WTC11 (cell line): ENCODE results near the gene DCTPP1. TPM values are rescaled to one million over a fixed set of nuclear protein-coding genes. Genes with fewer than 3 reads are reported as not detected.
"Not testable (repeated sequence)": the region's sequence is repeated elsewhere in the genome, so short reads cannot be mapped to it uniquely, and the experiment has no call there.

Experiments
- ATAC-seq: fragments of 200-7000 bp; cut with Tn5 transposase; 2 replicates; pipeline ENCODE4 v1.10.0; 2021; ENCODE audit warnings: mild to moderate bottlenecking, moderate library complexity
- CTCF ChIA-PET: fragments of 300-600 bp; sonication (Branson Sonifier 250); formaldehyde crosslinking; loops from one replicate; lab custom pipeline; 2021; ENCODE audit warnings: antibody characterized with exemption; lab: Charles Lee
- POLR2A ChIA-PET: fragments of 350-600 bp; sonication (Branson Sonifier 250); formaldehyde crosslinking; loops from one replicate; lab custom pipeline; 2021; ENCODE audit warnings: antibody characterized with exemption; lab: Charles Lee
- DNase-seq: peaks from one replicate; pipeline ENCODE4 v3.0.0; 2021; ENCODE audit warnings: low spot score
- H3K27ac Mint-ChIP-seq: 2 replicates; pipeline ENCODE4 v1.8.0; 2021; ENCODE audit warnings: mixed read lengths
- H3K27me3 Mint-ChIP-seq: 2 replicates; pipeline ENCODE4 v1.8.0; 2021; ENCODE audit warnings: low read depth, mild to moderate bottlenecking, moderate library complexity, mixed read lengths
- H3K36me3 Mint-ChIP-seq: 2 replicates; pipeline ENCODE4 v1.8.0; 2021; ENCODE audit warnings: mixed read lengths
- H3K4me1 Mint-ChIP-seq: 2 replicates; pipeline ENCODE4 v1.8.0; 2022; ENCODE audit warnings: mixed read lengths
- H3K4me3 Mint-ChIP-seq: 2 replicates; pipeline ENCODE4 v1.8.0; 2021; ENCODE audit warnings: mild to moderate bottlenecking, moderate library complexity, mixed read lengths
- H3K9me3 Mint-ChIP-seq: 2 replicates; pipeline ENCODE4 v1.8.0; 2021; ENCODE audit warnings: mixed read lengths
- CREB1 ChIP-seq: sonication (generic); formaldehyde crosslinking; IDR thresholded peaks from 2 replicates; pipeline ENCODE4 v1.8.0; 2023; ENCODE audit warnings: mild to moderate bottlenecking, missing genetic modification reagents
- E2F1 ChIP-seq: sonication (generic); formaldehyde crosslinking; IDR thresholded peaks from 2 replicates; pipeline ENCODE4 v1.8.0; 2022; ENCODE audit warnings: mild to moderate bottlenecking, missing genetic modification reagents
- ELF4 ChIP-seq: sonication (generic); formaldehyde crosslinking; IDR thresholded peaks from 2 replicates; pipeline ENCODE4 v1.8.1; 2022; ENCODE audit warnings: low read depth, mild to moderate bottlenecking, moderate library complexity, missing genetic modification reagents
- ETV6 ChIP-seq: sonication (generic); formaldehyde crosslinking; IDR thresholded peaks from 2 replicates; pipeline ENCODE4 v1.8.1; 2022; ENCODE audit warnings: mild to moderate bottlenecking, missing genetic modification reagents
- GRHL2 ChIP-seq: fragments of 250-450 bp; sonication (Bioruptor Pico); IDR thresholded peaks from 2 replicates; pipeline ENCODE4 v1.8.0; 2022; ENCODE audit warnings: mild to moderate bottlenecking, moderate library complexity; ENCODE audit not compliant: insufficient replicate concordance, severe bottlenecking
- JUN ChIP-seq: sonication (generic); formaldehyde crosslinking; IDR thresholded peaks from 2 replicates; pipeline ENCODE4 v1.8.0; 2023; ENCODE audit warnings: mild to moderate bottlenecking, missing genetic modification reagents
- MXD4 ChIP-seq: fragments of 250-450 bp; sonication (Bioruptor Pico); IDR thresholded peaks from 2 replicates; pipeline ENCODE4 v1.8.0; 2021; ENCODE audit warnings: mild to moderate bottlenecking, moderate library complexity, borderline replicate concordance
- MYBL2 ChIP-seq: sonication (generic); formaldehyde crosslinking; IDR thresholded peaks from 2 replicates; pipeline ENCODE4 v1.8.1; 2023; ENCODE audit warnings: mild to moderate bottlenecking, moderate library complexity, missing genetic modification reagents
- NR2C2 ChIP-seq: sonication (generic); formaldehyde crosslinking; IDR thresholded peaks from 2 replicates; pipeline ENCODE4 v1.8.0; 2022; ENCODE audit warnings: mild to moderate bottlenecking, missing genetic modification reagents
- RORB ChIP-seq: fragments of 250-450 bp; sonication (Bioruptor Pico); IDR thresholded peaks from 2 replicates; pipeline ENCODE4 v1.9.0; 2021; ENCODE audit warnings: mild to moderate bottlenecking
- SMAD4 ChIP-seq: sonication (generic); formaldehyde crosslinking; IDR thresholded peaks from 2 replicates; pipeline ENCODE4 v1.8.0; 2022; ENCODE audit warnings: mild to moderate bottlenecking, missing genetic modification reagents
- ZNF138 ChIP-seq: sonication (generic); formaldehyde crosslinking; conservative IDR thresholded peaks from 2 replicates; pipeline ENCODE4 v1.8.1; 2022; ENCODE audit warnings: mild to moderate bottlenecking, moderate library complexity, missing genetic modification reagents
- total RNA-seq: library from RNA; stranded (reverse); gene quantifications from 3 replicates; pipeline ENCODE4 v1.2.3, GENCODE V29; 2021
- TF ChIP-seq, protein P1 (sequence below): sonication (generic); formaldehyde crosslinking; IDR thresholded peaks from 2 replicates; pipeline ENCODE4 v1.8.1; 2023; ENCODE audit warnings: mild to moderate bottlenecking, missing genetic modification reagents, moderate library complexity
- TF ChIP-seq, protein P2 (sequence below): sonication (generic); formaldehyde crosslinking; IDR thresholded peaks from 2 replicates; pipeline ENCODE4 v1.8.1; 2022; ENCODE audit warnings: mild to moderate bottlenecking, missing genetic modification reagents, moderate library complexity, borderline replicate concordance
- TF ChIP-seq, protein P3 (sequence below): sonication (generic); formaldehyde crosslinking; IDR thresholded peaks from 2 replicates; pipeline ENCODE4 v1.8.1; 2022; ENCODE audit warnings: low read depth, missing genetic modification reagents, borderline replicate concordance

Gene DCTPP1
- total RNA-seq, 1 experiment from 2014 or later: 70.5 TPM

GRCh38 chr16:30457743-30458560, 28.1 kb upstream of the DCTPP1 start (continued):
- TF ChIP-seq NR2C2 (CRISPR knock-in tag) (no peak), SMAD4 (CRISPR knock-in tag) (no peak), RORB (CRISPR knock-in tag) (no peak), JUN (CRISPR knock-in tag) (no peak)
- TF ChIP-seq, protein P1, sequence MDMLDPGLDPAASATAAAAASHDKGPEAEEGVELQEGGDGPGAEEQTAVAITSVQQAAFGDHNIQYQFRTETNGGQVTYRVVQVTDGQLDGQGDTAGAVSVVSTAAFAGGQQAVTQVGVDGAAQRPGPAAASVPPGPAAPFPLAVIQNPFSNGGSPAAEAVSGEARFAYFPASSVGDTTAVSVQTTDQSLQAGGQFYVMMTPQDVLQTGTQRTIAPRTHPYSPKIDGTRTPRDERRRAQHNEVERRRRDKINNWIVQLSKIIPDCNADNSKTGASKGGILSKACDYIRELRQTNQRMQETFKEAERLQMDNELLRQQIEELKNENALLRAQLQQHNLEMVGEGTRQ (CRISPR knock-in tag): no peak

DNA sequence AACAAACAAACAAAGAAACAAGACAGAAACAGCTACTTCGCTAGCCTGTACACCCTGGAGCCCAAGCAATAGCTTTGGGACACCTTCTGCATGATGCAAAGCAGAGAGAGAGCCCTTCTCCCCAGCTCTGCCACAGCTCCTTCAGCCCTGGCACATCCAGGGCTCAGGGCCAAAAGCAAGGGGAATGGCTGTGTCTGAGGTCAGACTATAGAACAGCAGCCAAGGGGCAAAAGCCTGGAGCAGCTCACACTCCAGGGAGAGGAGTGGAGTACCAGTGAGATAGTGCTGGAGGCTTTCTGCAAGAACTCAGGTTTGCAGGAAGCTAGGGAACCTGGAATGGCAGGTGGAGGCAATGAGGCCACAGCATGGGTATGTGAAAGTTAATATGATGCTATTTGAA, 27.4 kb upstream of the DCTPP1 start:
- Mint-ChIP-seq H3K9me3 (no peaks in the 10 kb centered on the region), H3K27ac (no peak overlapping the region), H3K4me1 (no peaks in the 10 kb centered on the region; the same call in 1 of the 2 replicates), H3K36me3 (no peaks in the 10 kb centered on the region)
- POLR2A ChIA-PET: no interaction called here
- ATAC-seq (no peak), DNase-seq (no peak)
- CTCF ChIA-PET: interaction anchor here (2.3 to 4.3 kb wide), 2 partner anchors 27 to 158 kb away, joined by 14 to 25 read pairs; partner anchors contain the start of gene DCTPP1
- no peak for TF ChIP-seq GRHL2
- TF ChIP-seq, all 79 proteins: peak for 0
- Mint-ChIP-seq H3K4me3 (no peak overlapping the region), H3K27me3 (no peaks in the 10 kb centered on the region; the same call in 1 of the 2 replicates)

GRCh38 chr16:30456302-30456701, 26.5 kb upstream of the DCTPP1 start:
- Mint-ChIP-seq H3K27ac (no peak overlapping the region), H3K27me3 (no peaks in the 10 kb centered on the region), H3K9me3 (no peaks in the 10 kb centered on the region), H3K36me3 (no peaks in the 10 kb centered on the region), H3K4me1 (no peaks in the 10 kb centered on the region; the same call in 1 of the 2 replicates), H3K4me3 (no peak overlapping the region)
- ChIA-PET CTCF (interaction anchor here (0.6 to 4.3 kb wide), 3 partner anchors 26 to 727 kb away, joined by 4 to 25 read pairs (median 14); partner anchors contain the start of gene DCTPP1), POLR2A (no interaction called here)
- ATAC-seq: no peak
- TF ChIP-seq, protein P2, sequence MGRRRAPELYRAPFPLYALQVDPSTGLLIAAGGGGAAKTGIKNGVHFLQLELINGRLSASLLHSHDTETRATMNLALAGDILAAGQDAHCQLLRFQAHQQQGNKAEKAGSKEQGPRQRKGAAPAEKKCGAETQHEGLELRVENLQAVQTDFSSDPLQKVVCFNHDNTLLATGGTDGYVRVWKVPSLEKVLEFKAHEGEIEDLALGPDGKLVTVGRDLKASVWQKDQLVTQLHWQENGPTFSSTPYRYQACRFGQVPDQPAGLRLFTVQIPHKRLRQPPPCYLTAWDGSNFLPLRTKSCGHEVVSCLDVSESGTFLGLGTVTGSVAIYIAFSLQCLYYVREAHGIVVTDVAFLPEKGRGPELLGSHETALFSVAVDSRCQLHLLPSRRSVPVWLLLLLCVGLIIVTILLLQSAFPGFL (CRISPR knock-in tag): no peak
- TF ChIP-seq ETV6 (no peak), MXD4 (no peak), MYBL2 (CRISPR knock-in tag) (no peak), ELF4 (CRISPR knock-in tag) (no peak), E2F1 (CRISPR knock-in tag) (no peak), ZNF138 (CRISPR knock-in tag) (no peak), CREB1 (CRISPR knock-in tag) (no peak)
- TF ChIP-seq, protein P3, sequence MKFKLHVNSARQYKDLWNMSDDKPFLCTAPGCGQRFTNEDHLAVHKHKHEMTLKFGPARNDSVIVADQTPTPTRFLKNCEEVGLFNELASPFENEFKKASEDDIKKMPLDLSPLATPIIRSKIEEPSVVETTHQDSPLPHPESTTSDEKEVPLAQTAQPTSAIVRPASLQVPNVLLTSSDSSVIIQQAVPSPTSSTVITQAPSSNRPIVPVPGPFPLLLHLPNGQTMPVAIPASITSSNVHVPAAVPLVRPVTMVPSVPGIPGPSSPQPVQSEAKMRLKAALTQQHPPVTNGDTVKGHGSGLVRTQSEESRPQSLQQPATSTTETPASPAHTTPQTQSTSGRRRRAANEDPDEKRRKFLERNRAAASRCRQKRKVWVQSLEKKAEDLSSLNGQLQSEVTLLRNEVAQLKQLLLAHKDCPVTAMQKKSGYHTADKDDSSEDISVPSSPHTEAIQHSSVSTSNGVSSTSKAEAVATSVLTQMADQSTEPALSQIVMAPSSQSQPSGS (CRISPR knock-in tag): no peak
- DNase-seq: no peak

DNA sequence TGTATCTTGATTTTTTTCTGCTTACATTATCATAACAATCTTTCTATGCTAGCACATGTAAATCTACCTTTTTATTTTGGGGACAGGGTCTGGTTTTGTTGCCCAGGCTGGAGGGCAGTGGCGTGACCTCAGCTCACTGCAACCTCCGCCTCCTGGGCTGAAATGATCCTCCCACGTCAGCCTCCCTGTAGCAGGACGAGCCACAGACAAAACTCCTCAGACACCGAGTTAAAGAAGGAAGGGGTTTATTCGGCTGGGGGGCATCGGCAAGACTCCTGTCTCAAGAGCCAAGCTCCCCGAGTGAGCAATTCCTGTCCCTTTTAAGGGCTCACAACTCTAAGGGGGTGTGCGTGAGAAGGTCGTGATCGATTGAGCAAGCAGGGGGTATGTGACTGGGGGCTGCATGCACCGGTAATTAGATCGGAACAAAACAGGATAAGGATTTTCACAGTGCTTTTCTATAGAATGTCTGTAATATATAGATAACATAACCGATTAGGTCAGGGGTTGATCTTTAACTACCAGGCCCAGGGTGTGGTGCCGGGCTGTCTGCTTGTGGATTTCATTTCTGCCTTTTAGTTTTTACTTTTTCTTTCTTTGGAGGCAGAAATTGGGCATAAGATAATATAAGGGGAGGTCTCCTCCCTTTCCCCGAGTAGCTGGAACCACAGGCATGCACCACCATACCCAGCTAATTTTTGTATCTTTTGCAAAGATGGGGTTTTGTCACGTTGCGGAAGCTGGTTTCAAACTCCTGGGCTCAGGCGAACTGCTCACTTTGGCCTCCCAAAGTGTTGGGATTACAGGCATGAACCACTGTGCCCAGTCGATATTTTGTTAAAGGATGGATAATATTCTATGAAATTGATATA, 23.1 kb upstream of the DCTPP1 start:
- H3K9me3 Mint-ChIP-seq, DNase-seq, ATAC-seq, H3K27me3 Mint-ChIP-seq, H3K4me3 Mint-ChIP-seq, H3K4me1 Mint-ChIP-seq, H3K36me3 Mint-ChIP-seq, H3K27ac Mint-ChIP-seq, POLR2A ChIA-PET: not testable (repeated sequence)
- CTCF ChIA-PET: interaction anchor here (1.1 to 2.1 kb wide), 3 partner anchors 23 to 176 kb away, joined by 3 to 6 read pairs (median 5); no protein-coding TSS in a partner anchor
